SK-N-MC (cell line): ENCODE data around the gene SYNGR1.

Experiments
- DNase-seq: peaks from one replicate; pipeline ENCODE4 v3.0.0-alpha.2; 2011; ENCODE audit warnings: low read depth, low spot score
- H3K27ac ChIP-seq: fragments of 200-600 bp; sonication (generic); 2 replicates; pipeline ENCODE4 v1.5.1; 2016; ENCODE audit warnings: mixed run types
- H3K36me3 ChIP-seq: fragments of 200-600 bp; sonication (generic); 2 replicates; pipeline ENCODE4 v1.6.1; 2017; ENCODE audit warnings: antibody characterized with exemption, low read length, mixed read lengths; ENCODE audit not compliant: insufficient read depth
- H3K4me3 ChIP-seq: fragments of 200-600 bp; sonication (generic); 2 replicates; pipeline ENCODE4 v1.5.1; 2016
- H3K9ac ChIP-seq: fragments of 200-600 bp; sonication (generic); 2 replicates; pipeline ENCODE4 v1.8.0; 2017; ENCODE audit warnings: mixed run types, mixed read lengths; ENCODE audit not compliant: insufficient read length
- H3K9me3 ChIP-seq: fragments of 200-600 bp; sonication (generic); 2 replicates; pipeline ENCODE4 v1.6.1; 2017; ENCODE audit warnings: low read depth, mild to moderate bottlenecking, antibody characterized with exemption, low read length, moderate library complexity, mixed read lengths
- EZH2 ChIP-seq: fragments of 200-600 bp; sonication (generic); IDR thresholded peaks from one replicate; pipeline ENCODE4 v1.6.1; 2017; ENCODE audit warnings: antibody characterized with exemption
- FOXP2 ChIP-seq: optimal IDR thresholded peaks from 2 replicates; pipeline ENCODE3; 2011; ENCODE audit warnings: mild to moderate bottlenecking, moderate library complexity; ENCODE audit not compliant: insufficient read depth; ENCODE audit errors: extremely low read length, control extremely low read depth
- POLR2AphosphoS5 ChIP-seq: IDR thresholded peaks from 2 replicates; pipeline ENCODE4 v1.6.1; 2012; ENCODE audit warnings: mild to moderate bottlenecking, low read depth, low read length, borderline replicate concordance

SYNGR1 gene

DNA sequence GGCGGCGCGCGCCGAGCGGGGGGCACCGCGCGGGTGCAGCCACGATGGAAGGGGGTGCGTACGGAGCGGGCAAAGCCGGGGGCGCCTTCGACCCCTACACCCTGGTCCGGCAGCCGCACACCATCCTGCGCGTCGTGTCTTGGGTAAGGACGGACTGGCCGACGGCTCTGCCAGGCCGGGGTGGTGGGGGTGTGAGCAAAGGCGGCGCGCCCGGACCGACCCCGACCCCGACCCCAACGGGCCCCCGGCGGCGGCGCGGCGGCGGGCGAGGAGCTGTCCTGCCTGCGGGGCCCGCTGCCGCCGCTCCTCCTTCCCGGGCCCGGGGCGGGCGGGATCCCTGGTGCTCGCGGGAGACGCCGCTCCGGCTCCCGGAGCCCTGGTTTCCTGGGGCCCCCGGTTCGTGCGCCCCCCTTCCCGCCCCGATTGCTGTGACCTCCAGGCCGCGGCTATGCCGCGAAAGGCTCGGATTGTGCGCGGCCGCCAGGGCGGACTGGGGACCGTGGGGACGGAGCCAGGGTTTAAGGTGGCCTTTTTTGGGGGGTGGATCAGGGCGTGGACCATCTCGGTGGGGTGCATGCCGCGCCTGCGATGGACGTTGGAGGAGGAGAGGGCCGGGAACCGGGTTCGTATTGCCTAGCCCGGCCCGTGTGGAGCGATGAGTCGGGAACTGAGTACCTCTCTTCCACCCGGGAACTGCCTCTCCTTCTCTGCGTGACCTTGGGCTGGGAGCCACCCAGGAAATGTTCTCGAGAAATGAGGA is at the start of gene SYNGR1:
Gene SYNGR1 (plus strand): TSS at position 25 of the 760 bp plus-strand sequence. CDS start 20 bp downstream, at position 45.
- Histone ChIP-seq H3K27ac (0 out of 2 replicates have a peak within 1 kb of the TSS, but pooled peaks have one; percentile 42), H3K9me3 (no peaks in the 10 kb centered on the region), H3K9ac (peak within 1 kb of the TSS; percentile 87), H3K36me3 (no peaks in the 10 kb centered on the region), H3K4me3 (peak within 1 kb of the TSS; percentile 94)
- no peak for DNase-seq
- TF ChIP-seq EZH2 (no peak), FOXP2 (no peak), POLR2AphosphoS5 (peak; percentile 55; the same call in 1 of the 2 replicates)

DNA sequence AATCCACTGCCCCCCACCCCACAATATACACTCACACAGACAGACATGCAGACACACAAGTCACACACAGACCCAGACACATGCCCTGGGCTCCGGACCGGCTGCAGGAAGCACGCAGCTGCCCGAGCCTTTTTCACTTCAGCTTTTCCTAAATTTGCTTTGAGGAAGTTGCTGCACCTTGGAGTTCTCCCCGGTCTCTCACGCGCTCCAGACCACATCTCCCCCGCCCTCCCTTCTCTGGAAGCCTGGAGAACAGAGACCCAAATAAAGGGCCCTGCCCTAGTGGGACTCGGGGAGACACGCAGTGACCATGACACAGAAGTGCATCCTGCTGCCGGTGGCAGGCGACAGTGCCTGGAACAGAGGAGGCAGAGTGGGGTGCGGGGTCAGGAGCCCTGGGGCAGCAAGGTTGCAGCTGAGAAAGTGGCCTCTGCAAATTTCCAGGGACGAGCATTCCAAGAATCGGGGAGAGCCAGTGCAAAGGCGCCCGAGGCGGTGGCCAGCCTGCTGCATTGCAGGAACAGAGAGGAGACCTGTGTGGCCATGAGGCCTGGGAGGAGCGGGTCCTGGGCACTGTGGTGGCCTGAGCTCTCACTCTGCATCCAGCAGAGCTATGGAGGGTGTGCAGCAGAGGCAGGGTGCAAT is 49.5 kb upstream of the SYNGR1 start:
- H3K4me3 ChIP-seq: no peak overlapping the region

DNA sequence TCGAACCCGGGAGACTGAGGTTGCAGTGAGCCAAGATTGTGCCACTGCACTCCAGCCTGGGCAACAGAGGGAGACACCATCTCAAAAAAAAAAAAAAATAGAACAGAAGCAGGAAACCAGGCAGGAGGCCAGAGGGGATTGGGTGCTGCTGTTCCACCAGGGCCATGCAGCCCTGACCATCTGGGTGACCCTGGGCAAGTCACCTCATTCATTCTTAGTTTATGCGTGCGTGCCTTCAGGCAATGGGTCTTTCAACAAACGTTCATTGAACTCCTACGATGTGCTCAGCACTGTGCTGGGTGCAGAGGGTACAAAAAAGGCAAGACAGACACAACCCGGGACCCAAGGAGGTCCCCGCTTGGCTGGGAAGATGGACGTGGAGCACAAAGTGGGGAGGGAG is 48.7 kb upstream of the SYNGR1 start:
- TF ChIP-seq FOXP2: no peak
- TF ChIP-seq POLR2AphosphoS5: no peak
- TF ChIP-seq EZH2: no peak
- no peak for DNase-seq
- H3K36me3 ChIP-seq: no peaks in the 10 kb centered on the region
- no peak overlapping the region for H3K9ac ChIP-seq
- H3K27ac ChIP-seq: no peak overlapping the region
- H3K4me3 ChIP-seq: no peak overlapping the region
- H3K9me3 ChIP-seq: no peaks in the 10 kb centered on the region

More for the DNA sequence above, 49.5 kb upstream of the SYNGR1 start:
- no peak for DNase-seq
- Histone ChIP-seq H3K9me3 (no peaks in the 10 kb centered on the region), H3K27ac (no peak overlapping the region), H3K9ac (no peak overlapping the region), H3K36me3 (no peaks in the 10 kb centered on the region)
- TF ChIP-seq FOXP2: no peak
- TF ChIP-seq EZH2: no peak
- TF ChIP-seq POLR2AphosphoS5: no peak

GRCh38 chr22:39301926-39302325 is 47.9 kb upstream of the SYNGR1 start:
- H3K4me3 ChIP-seq: no peak overlapping the region
- TF ChIP-seq EZH2 (no peak), POLR2AphosphoS5 (no peak), FOXP2 (no peak)
- H3K9me3 ChIP-seq: no peaks in the 10 kb centered on the region
- H3K36me3 ChIP-seq: no peaks in the 10 kb centered on the region
- H3K27ac ChIP-seq: no peak overlapping the region
- DNase-seq: no peak
- H3K9ac ChIP-seq: no peak overlapping the region

DNA sequence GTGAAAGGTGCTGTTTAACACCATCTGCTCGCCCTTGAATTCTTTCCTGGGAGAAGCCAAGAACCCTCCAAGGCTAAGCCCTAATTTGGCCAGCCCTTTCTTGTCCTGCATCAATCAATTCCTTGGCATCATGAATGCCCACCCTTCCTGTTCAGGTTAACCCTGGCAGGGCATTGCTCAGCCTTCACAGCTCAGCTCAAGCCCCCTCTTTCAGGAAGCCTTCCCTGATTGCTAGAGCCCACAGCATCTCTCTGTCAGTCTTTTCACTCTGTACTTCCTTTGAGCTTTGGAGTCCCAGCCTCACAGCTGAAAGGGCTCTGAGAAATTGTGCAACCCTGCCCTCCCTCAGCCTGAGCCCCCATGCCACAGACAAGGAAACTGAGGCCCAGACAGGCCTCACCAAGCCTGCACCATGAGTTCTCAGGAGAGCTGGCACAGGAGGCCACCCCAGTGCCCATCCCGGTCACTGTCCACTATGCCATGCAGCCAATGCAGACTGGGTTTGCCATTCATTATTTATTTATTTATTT is 47.3 kb upstream of the SYNGR1 start:
- Histone ChIP-seq H3K27ac (no peak overlapping the region), H3K36me3 (no peaks in the 10 kb centered on the region), H3K4me3 (no peak overlapping the region), H3K9me3 (no peaks in the 10 kb centered on the region), H3K9ac (no peak overlapping the region)
- no peak for DNase-seq
- no peak for TF ChIP-seq POLR2AphosphoS5

- H3K36me3 ChIP-seq: no peaks in the 10 kb centered on the region
- H3K9me3 ChIP-seq: no peaks in the 10 kb centered on the region
- no peak for DNase-seq
- H3K27ac ChIP-seq: no peak overlapping the region
- no peak overlapping the region for H3K9ac ChIP-seq
- no peak overlapping the region for H3K4me3 ChIP-seq
- TF ChIP-seq EZH2: no peak
- TF ChIP-seq POLR2AphosphoS5: no peak
- TF ChIP-seq FOXP2: no peak
Observed at GRCh38 chr22:39303358-39303757, 46.4 kb upstream of the SYNGR1 start.

DNA sequence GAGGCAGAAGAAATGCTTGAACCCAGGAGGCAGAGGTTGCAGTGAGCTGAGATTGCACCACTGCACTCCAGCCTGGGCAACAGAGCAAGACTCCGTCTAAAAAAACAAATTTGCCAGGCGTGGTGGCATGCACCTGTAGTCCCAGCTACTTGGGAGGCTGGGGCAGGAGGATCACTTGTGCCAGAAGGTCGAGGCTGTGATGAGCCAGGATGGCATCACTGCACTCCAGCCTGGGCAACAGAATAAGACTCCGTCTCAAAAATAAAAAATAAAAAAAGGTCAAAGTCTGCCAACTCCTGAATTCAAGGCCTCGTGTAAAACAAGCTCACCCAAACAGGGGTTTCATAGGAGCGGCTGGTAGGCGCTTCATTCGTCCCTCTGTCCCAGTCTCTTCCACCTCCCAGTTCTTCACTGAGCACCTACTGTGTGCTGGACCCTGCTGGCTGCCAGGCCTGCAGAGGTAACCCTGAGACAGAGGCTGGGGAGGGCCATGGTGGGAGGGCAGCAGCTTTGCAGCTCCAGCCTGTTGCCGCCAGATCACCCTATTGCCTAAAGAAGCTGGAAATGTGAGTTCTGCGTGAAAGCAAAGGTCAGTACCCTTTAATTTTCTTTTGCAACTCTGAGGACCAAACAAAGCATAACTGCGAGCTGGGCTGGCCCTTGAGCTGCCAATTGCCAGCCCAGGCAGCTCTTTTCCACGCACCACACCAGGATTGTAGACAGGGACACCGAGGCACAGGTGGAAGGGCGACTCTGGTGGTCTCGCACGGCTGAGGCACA is 45.7 kb upstream of the SYNGR1 start:
- Histone ChIP-seq H3K9me3 (no peaks in the 10 kb centered on the region), H3K9ac (no peak overlapping the region), H3K36me3 (no peaks in the 10 kb centered on the region), H3K27ac (no peak overlapping the region), H3K4me3 (no peak overlapping the region)
- DNase-seq: no peak
- TF ChIP-seq POLR2AphosphoS5 (no peak), FOXP2 (no peak), EZH2 (no peak)
